ENCODE data around the gene BAZ1A. TPM values are rescaled to one million over a fixed set of nuclear protein-coding genes. Genes with fewer than 3 reads are reported as not detected.

BAZ1A gene
- total RNA-seq, 1 experiment from 2014 or later: 28.2 TPM

- TF ChIP-seq PRDM15 (CRISPR knock-in tag; IDR thresholded peaks at IDR 0.05): no peak
- TF ChIP-seq USF2 (CRISPR knock-in tag; IDR thresholded peaks at IDR 0.05): no peak
- TF ChIP-seq FOXP1 (CRISPR knock-in tag; IDR thresholded peaks at IDR 0.05; ENCODE audit: borderline replicate concordance): no peak
- no peak for TF ChIP-seq NR1H2 (CRISPR knock-in tag; IDR thresholded peaks at IDR 0.05)
- TF ChIP-seq ZNF263 (CRISPR knock-in tag; IDR thresholded peaks at IDR 0.05; ENCODE audit: low read depth): no peak
- TF ChIP-seq MYBL2 (CRISPR knock-in tag; IDR thresholded peaks at IDR 0.05): no peak
- TF ChIP-seq SMAD3 (CRISPR knock-in tag; IDR thresholded peaks at IDR 0.05; ENCODE audit: borderline replicate concordance): no peak
- no peak for TF ChIP-seq GABPB1 (CRISPR knock-in tag; IDR thresholded peaks at IDR 0.05)
- no peak for TF ChIP-seq ELF4 (CRISPR knock-in tag; IDR thresholded peaks at IDR 0.05; ENCODE audit: low read depth)
- TF ChIP-seq MXD4 (CRISPR knock-in tag; IDR thresholded peaks at IDR 0.05; ENCODE audit: borderline replicate concordance): no peak
- TF ChIP-seq E2F5 (CRISPR knock-in tag; IDR thresholded peaks at IDR 0.05): no peak
- no peak for TF ChIP-seq ZNF317 (CRISPR knock-in tag; IDR thresholded peaks at IDR 0.05; ENCODE audit: borderline replicate concordance, low read depth)
- TF ChIP-seq NFATC4 (CRISPR knock-in tag; IDR thresholded peaks at IDR 0.05): no peak
- TF ChIP-seq FOXJ3 (CRISPR knock-in tag; IDR thresholded peaks at IDR 0.05; ENCODE audit: borderline replicate concordance): no peak
Observed at GRCh38 chr14:34755215-34755614, 119.9 kb downstream of the BAZ1A start (continued).

- H3K4me1 Mint-ChIP-seq: no peaks in the 10 kb centered on the region
- CTCF ChIA-PET: no interaction called here
- no peak for DNase-seq (ENCODE audit: low spot score)
Observed at GRCh38 chr14:34754687-34755086, 120.5 kb downstream of the BAZ1A start.

More at GRCh38 chr14:34754687-34755086, 120.5 kb downstream of the BAZ1A start:
- Mint-ChIP-seq H3K27me3 (ENCODE audit: low read depth) (no peaks in the 10 kb centered on the region), H3K4me3 (no peak overlapping the region), H3K27ac (no peak overlapping the region), H3K36me3 (peaks cover 16% of the 10 kb centered on the region), H3K9me3 (no peaks in the 10 kb centered on the region)
- POLR2A ChIA-PET: no interaction called here
- no peak for ATAC-seq
- no peak for TF ChIP-seq JUN (CRISPR knock-in tag; IDR thresholded peaks at IDR 0.05)
- no peak for TF ChIP-seq NFYB (CRISPR knock-in tag; conservative IDR thresholded peaks at IDR 0.05; ENCODE audit: low read depth)
- TF ChIP-seq MYBL2 (CRISPR knock-in tag; IDR thresholded peaks at IDR 0.05): no peak
- TF ChIP-seq ZNF512 (CRISPR knock-in tag; IDR thresholded peaks at IDR 0.05; ENCODE audit: borderline replicate concordance): no peak
- TF ChIP-seq OVOL2 (CRISPR knock-in tag; IDR thresholded peaks at IDR 0.05; ENCODE audit: borderline replicate concordance): no peak
- TF ChIP-seq ETV6 (CRISPR knock-in tag; IDR thresholded peaks at IDR 0.05): no peak
- TF ChIP-seq RELA (CRISPR knock-in tag; IDR thresholded peaks at IDR 0.05; ENCODE audit: borderline replicate concordance): no peak

Data from WTC11 (cell line).